Peyer's patch (tissue), 4 donors: ENCODE results near the gene CCDC149. TPM values are rescaled to one million over a fixed set of nuclear protein-coding genes. Genes with fewer than 3 reads are reported as not detected.

Experiments used
- DNase-seq, 3 donors: peaks; one replicate each; pipeline ENCODE4 v3.0.0-alpha.2; 2017 to 2019
- H3K27ac ChIP-seq, 4 donors: fragments of 200-600 bp; sonication (generic); one replicate each; pipeline ENCODE4 v1.5.1; 2016 to 2019
- H3K27me3 ChIP-seq, 2 donors: fragments of 200-600 bp; sonication (generic); one replicate each; pipeline ENCODE4 v1.5.1; 2019
- H3K36me3 ChIP-seq, 3 donors: fragments of 200-600 bp; sonication (generic); one replicate each; pipeline ENCODE4 v1.5.1; 2016 to 2019
- H3K4me1 ChIP-seq, 4 donors: fragments of 200-600 bp; sonication (generic); one replicate each; pipeline ENCODE4 v1.5.1; 2016 to 2019
- H3K4me3 ChIP-seq, 4 donors: fragments of 200-600 bp; sonication (generic); 1 replicate in 3 of 4; 2 replicates in 1 of 4; pipeline ENCODE4 v1.5.1; 2016 to 2019; ENCODE audit warnings: mild to moderate bottlenecking in 1 of 4
- H3K9me3 ChIP-seq, 4 donors: fragments of 200-600 bp; sonication (generic); one replicate each; pipeline ENCODE4 v1.5.1; 2016 to 2019; ENCODE audit warnings: mild to moderate bottlenecking in 1 of 4
- CTCF ChIP-seq, 6 experiments: fragments of 450-650 bp in 4 of 6; fragments of 200-600 bp in 2 of 6; sonication (generic) in 1 of 6; IDR thresholded peaks; one replicate each; pipeline ENCODE4 v1.5.1; 2017 to 2019; ENCODE audit warnings: antibody characterized with exemption in 6 of 6, mild to moderate bottlenecking in 3 of 6, moderate library complexity in 1 of 6
- POLR2A ChIP-seq, 2 donors: fragments of 450-650 bp; IDR thresholded peaks; one replicate each; pipeline ENCODE4 v1.5.1; 2017; ENCODE audit warnings: antibody characterized with exemption in 2 of 2, mild to moderate bottlenecking in 2 of 2, moderate library complexity in 2 of 2
- total RNA-seq, 4 donors: library from RNA; depleted of rRNA; stranded (reverse); fragments of >200 nt; gene quantifications; one replicate each; pipeline ENCODE4 v1.1.0, GENCODE V29; 2016

Gene CCDC149
- total RNA-seq, 4 donors from 2014 or later: 4.2 to 32.2 (median 6.4) TPM

- no peaks in the 10 kb centered on the region for H3K9me3 ChIP-seq
- H3K36me3 ChIP-seq: no peaks in the 10 kb centered on the region
- no peak for TF ChIP-seq CTCF (IDR thresholded peaks at IDR 0.05)
- TF ChIP-seq POLR2A (IDR thresholded peaks at IDR 0.05): no peak
- H3K27ac ChIP-seq: no peak overlapping the region
- no peaks in the 10 kb centered on the region for H3K4me1 ChIP-seq
- H3K4me3 ChIP-seq: no peak overlapping the region
- DNase-seq: no peak
- no peaks in the 10 kb centered on the region for H3K27me3 ChIP-seq
These were observed 32.7 kb downstream of the CCDC149 start for GRCh38 chr4:24880186-24880585.

DNA sequence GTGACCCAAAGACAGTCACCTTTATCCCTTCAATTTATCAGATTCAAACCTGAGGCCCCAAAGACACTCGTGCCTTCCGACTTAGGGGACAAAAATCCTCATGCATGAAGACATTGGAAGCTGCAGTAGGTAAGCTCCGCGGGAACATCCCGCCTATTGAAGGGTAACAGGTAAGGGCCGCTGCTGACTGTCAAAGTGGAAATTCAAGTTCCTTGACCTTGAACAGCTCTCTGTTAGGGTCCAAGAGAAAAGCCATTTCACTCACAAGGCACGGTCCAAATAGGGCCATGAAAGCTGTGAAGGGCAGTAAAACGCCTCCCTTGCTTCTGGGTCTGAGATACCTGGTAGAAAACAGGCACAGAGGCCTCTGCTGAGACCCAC, 34.2 kb downstream of the CCDC149 start:
- TF ChIP-seq POLR2A (IDR thresholded peaks at IDR 0.05): no peak
- H3K4me1 ChIP-seq: no peaks in the 10 kb centered on the region
- H3K9me3 ChIP-seq: no peaks in the 10 kb centered on the region
- H3K36me3 ChIP-seq: no peaks in the 10 kb centered on the region
- no peaks in the 10 kb centered on the region for H3K27me3 ChIP-seq
- no peak overlapping the region for H3K4me3 ChIP-seq
- DNase-seq: no peak
- H3K27ac ChIP-seq: no peak overlapping the region

DNA sequence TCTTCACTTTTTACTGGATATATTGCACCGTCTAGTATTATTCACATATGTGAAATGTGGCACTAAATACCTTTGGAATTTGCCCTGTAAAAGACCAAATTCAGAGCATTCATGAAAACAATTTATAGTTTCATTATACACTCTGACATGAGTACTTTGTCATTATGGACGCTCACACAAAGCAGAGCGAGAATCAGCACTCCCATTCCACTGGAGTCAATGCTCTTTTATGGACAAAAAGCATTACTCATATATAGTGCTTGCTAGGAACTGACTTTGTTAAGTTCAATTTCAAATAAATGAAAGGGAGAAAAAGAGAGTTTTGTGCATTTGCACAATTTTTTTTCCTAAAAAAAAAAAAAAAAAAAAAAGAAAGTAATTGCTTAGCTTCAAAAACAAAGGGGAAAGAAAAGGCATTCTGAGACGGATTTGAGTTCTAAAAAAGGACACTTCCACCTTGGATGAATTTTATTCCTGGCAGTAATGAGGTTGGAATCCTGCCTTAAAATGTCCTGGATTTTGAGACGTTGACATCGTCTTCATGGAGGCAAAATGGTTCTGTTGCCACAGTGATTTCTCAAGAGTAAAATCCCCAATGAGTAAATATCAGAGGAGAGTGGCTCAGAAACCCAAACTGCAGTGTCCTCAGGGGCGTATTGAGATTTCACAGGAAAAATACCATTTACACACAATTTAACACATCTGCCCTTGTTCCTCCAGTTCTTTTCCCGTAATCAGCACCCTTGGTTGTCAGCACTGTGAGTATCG, 34.8 kb downstream of the CCDC149 start:
- Histone ChIP-seq H3K4me3 (no peak overlapping the region), H3K27me3 (no peaks in the 10 kb centered on the region), H3K9me3 (no peaks in the 10 kb centered on the region), H3K27ac (no peak overlapping the region), H3K4me1 (no peaks in the 10 kb centered on the region), H3K36me3 (no peaks in the 10 kb centered on the region)
- TF ChIP-seq POLR2A (IDR thresholded peaks at IDR 0.05) (no peak), CTCF (IDR thresholded peaks at IDR 0.05) (no peak)
- DNase-seq: no peak

GRCh38 chr4:24876431-24876830, 36.4 kb downstream of the CCDC149 start:
- TF ChIP-seq POLR2A (IDR thresholded peaks at IDR 0.05) (no peak), CTCF (IDR thresholded peaks at IDR 0.05) (no peak)

GRCh38 chr4:24872720-24873119, 40.1 kb downstream of the CCDC149 start:
- no peaks in the 10 kb centered on the region for H3K36me3 ChIP-seq
- no peak for DNase-seq

More at GRCh38 chr4:24876431-24876830, 36.4 kb downstream of the CCDC149 start:
- H3K36me3 ChIP-seq: no peaks in the 10 kb centered on the region
- no peak for DNase-seq
- H3K4me3 ChIP-seq: no peak overlapping the region
- H3K9me3 ChIP-seq: no peaks in the 10 kb centered on the region
- H3K27ac ChIP-seq: no peak overlapping the region
- H3K4me1 ChIP-seq: no peaks in the 10 kb centered on the region
- no peaks in the 10 kb centered on the region for H3K27me3 ChIP-seq

More at GRCh38 chr4:24872720-24873119, 40.1 kb downstream of the CCDC149 start:
- H3K9me3 ChIP-seq: no peaks in the 10 kb centered on the region
- no peak overlapping the region for H3K4me3 ChIP-seq
- H3K27ac ChIP-seq: no peak overlapping the region
- no peaks in the 10 kb centered on the region for H3K4me1 ChIP-seq
- H3K27me3 ChIP-seq: no peaks in the 10 kb centered on the region
- TF ChIP-seq POLR2A (IDR thresholded peaks at IDR 0.05): no peak
- no peak for TF ChIP-seq CTCF (IDR thresholded peaks at IDR 0.05)
